ENCODE measurements around the gene STX7. TPM values are rescaled to one million over a fixed set of nuclear protein-coding genes. Genes with fewer than 3 reads are reported as not detected.

The STX7 gene
- total and polyA plus RNA-seq, 2 donors (not counting 3 experiments of a cell fraction or from before 2014, with no cell fraction given), result 13.4 to 45.5 TPM

DNA sequence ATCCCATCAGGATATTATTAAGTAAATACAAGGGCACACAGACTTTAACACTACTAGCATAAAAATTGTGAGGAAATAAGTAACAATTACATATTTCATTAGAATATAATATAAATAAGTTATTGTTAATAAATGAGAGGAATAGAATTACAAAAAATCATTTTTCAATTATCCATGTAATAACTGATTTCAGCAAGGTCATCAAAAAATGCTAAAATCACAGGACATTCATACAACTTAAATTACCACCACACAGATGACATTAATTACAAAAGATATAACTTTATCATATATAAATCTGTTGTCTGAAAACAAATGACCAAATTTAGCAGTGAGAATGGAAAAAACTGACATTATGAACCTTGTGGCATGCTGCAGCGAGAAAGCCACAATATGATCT is 37.0 kb downstream of the STX7 start:
- H2AFZ ChIP-seq (ENCODE audit: low read depth, low read length), result no peak overlapping the region
- no peaks in the 10 kb centered on the region for H3K9me3 ChIP-seq (replicated peaks; ENCODE audit: control insufficient read depth, insufficient read depth, low read length)
- DNase-seq (ENCODE audit: low read depth, low spot score), result no peak
- peaks cover 20% of the 10 kb centered on the region for H3K79me2 ChIP-seq (ENCODE audit: control insufficient read depth, insufficient read depth, low read length)
- TF ChIP-seq MYC (IDR thresholded peaks at IDR 0.05; ENCODE audit: low read depth, low read length), result no peak
- TF ChIP-seq JUN (IDR thresholded peaks at IDR 0.05; ENCODE audit: borderline replicate concordance, insufficient read depth, insufficient read length, low read depth), result no peak
- TF ChIP-seq EZH2 (IDR thresholded peaks at IDR 0.05; ENCODE audit: borderline replicate concordance, low read depth, low read length, severe bottlenecking), result no peak
- TF ChIP-seq, protein P1, sequence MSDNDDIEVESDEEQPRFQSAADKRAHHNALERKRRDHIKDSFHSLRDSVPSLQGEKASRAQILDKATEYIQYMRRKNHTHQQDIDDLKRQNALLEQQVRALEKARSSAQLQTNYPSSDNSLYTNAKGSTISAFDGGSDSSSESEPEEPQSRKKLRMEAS (IDR thresholded peaks at IDR 0.05; ENCODE audit: insufficient read depth, insufficient read length), result no peak
- TF ChIP-seq FOS (IDR thresholded peaks at IDR 0.05; ENCODE audit: borderline replicate concordance, insufficient read depth, low read length), result no peak
- TF ChIP-seq, protein P2, sequence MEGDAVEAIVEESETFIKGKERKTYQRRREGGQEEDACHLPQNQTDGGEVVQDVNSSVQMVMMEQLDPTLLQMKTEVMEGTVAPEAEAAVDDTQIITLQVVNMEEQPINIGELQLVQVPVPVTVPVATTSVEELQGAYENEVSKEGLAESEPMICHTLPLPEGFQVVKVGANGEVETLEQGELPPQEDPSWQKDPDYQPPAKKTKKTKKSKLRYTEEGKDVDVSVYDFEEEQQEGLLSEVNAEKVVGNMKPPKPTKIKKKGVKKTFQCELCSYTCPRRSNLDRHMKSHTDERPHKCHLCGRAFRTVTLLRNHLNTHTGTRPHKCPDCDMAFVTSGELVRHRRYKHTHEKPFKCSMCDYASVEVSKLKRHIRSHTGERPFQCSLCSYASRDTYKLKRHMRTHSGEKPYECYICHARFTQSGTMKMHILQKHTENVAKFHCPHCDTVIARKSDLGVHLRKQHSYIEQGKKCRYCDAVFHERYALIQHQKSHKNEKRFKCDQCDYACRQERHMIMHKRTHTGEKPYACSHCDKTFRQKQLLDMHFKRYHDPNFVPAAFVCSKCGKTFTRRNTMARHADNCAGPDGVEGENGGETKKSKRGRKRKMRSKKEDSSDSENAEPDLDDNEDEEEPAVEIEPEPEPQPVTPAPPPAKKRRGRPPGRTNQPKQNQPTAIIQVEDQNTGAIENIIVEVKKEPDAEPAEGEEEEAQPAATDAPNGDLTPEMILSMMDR (IDR thresholded peaks at IDR 0.05; ENCODE audit: extremely low read depth in 1 of 2, insufficient read depth in 1 of 2, low read depth in 1 of 2, low read length in 2 of 2), result no peak
- TF ChIP-seq GATA2 (IDR thresholded peaks at IDR 0.05; ENCODE audit: insufficient read depth, insufficient read length, low read depth, low read length), result no peak
- TF ChIP-seq POLR2AphosphoS5 (IDR thresholded peaks at IDR 0.05; ENCODE audit: insufficient read depth, low read depth, low read length), result no peak
- TF ChIP-seq POLR2A (IDR thresholded peaks at IDR 0.05; ENCODE audit: low read depth, low read length), result no peak
- no peak for FAIRE-seq
- ChIA-PET CTCF (interaction anchor here (2.9 kb wide), 1 partner anchor 8 kb away, joined by 19 read pairs; no protein-coding TSS in a partner anchor), POLR2A (no interaction called here)
- peaks cover 4% of the 10 kb centered on the region for H3K4me1 ChIP-seq (ENCODE audit: control insufficient read depth, extremely low read depth, insufficient read depth, low read length)
- H3K36me3 ChIP-seq (ENCODE audit: control insufficient read depth in 2 of 2, extremely low read depth in 1 of 2, insufficient read depth in 2 of 2, low read length in 2 of 2), result peaks cover 0 to 3% of the 10 kb centered on the region in 2 experiments
- H4K20me1 ChIP-seq (replicated peaks; ENCODE audit: control insufficient read depth, extremely low read depth, insufficient read depth, low read length), result peaks cover 2% of the 10 kb centered on the region
- intact Hi-C loops (cut with micrococcal nuclease), result loop anchor here (1.0 kb wide), 1 partner anchor 89 kb away; no protein-coding TSS in a partner anchor
- dilution Hi-C loops (cut with MboI; ENCODE audit: extremely low pct_ligation_motif_present, low sequenced_read_pairs), result no loop called here
- no peak overlapping the region for H3K9ac ChIP-seq (replicated peaks; ENCODE audit: extremely low read depth, insufficient read depth, low read length)
- no TSS peak for BruUV-seq (replicated peaks)
- H3K27me3 ChIP-seq (ENCODE audit: control insufficient read depth in 2 of 2, insufficient read depth in 2 of 2, low read length in 2 of 2), result no peaks in the 10 kb centered on the region
- H3K27ac ChIP-seq (ENCODE audit: insufficient read depth, low read depth, low read length), result no peak overlapping the region
- H3K4me2 ChIP-seq (ENCODE audit: insufficient read depth, low read length), result no peak overlapping the region
- no peak overlapping the region for H3K4me3 ChIP-seq (replicated peaks in 1 of 3; ENCODE audit: insufficient read depth in 1 of 3, low read depth in 1 of 3, low read length in 3 of 3)
- H3K9me1 ChIP-seq (replicated peaks; ENCODE audit: control insufficient read depth, extremely low read depth, insufficient read depth, low read length), result no peaks in the 10 kb centered on the region

All from endothelial cell of umbilical vein (primary cell).